Body of pancreas (tissue), 4 donors: ENCODE measurements around the gene KAT6B. TPM values are rescaled to one million over a fixed set of nuclear protein-coding genes. Genes with fewer than 3 reads are reported as not detected.

ENCODE experiments used
- ATAC-seq: fragments of 150-250 bp; one replicate; pipeline ENCODE4 v1.9.1; 2016
- DNase-seq, 4 donors: peaks; one replicate each; pipeline ENCODE4 v3.0.0-alpha.2; 2019
- H3K27ac ChIP-seq, 4 donors: fragments of 200-600 bp; sonication (generic); 1 replicate in 3 of 4; 2 replicates in 1 of 4; pipeline versions ENCODE4 v1.5.1 to v1.6.1; 2016 to 2019; ENCODE audit warnings: mild to moderate bottlenecking in 1 of 4, mixed read lengths in 1 of 4, moderate library complexity in 1 of 4
- H3K27me3 ChIP-seq, 2 donors: fragments of 200-600 bp; sonication (generic); one replicate each; pipeline ENCODE4 v1.6.0; 2016; ENCODE audit warnings: mild to moderate bottlenecking in 1 of 2
- H3K36me3 ChIP-seq, 2 donors: fragments of 200-600 bp; sonication (generic); replicated peaks in 1 of 2; 2 replicates each; pipeline ENCODE4 v1.5.1; 2016; ENCODE audit warnings: low read depth in 2 of 2; ENCODE audit not compliant: insufficient read depth in 1 of 2
- H3K4me1 ChIP-seq: fragments of 200-600 bp; sonication (generic); one replicate; pipeline ENCODE4 v1.6.0; 2016
- H3K4me3 ChIP-seq, 2 donors: fragments of 200-600 bp; sonication (generic); 1 replicate in 1 of 2; 2 replicates in 1 of 2; pipeline ENCODE4 v1.5.1; 2016 to 2019
- H3K9me3 ChIP-seq, 3 donors: fragments of 200-600 bp; sonication (generic); 1 replicate in 2 of 3; 2 replicates in 1 of 3; pipeline ENCODE4 v1.5.1; 2016
- POLR2A ChIP-seq, 3 donors: fragments of 450-650 bp; IDR thresholded peaks; one replicate each; pipeline ENCODE4 v1.6.1; 2016; ENCODE audit warnings: antibody characterized with exemption in 3 of 3, mild to moderate bottlenecking in 2 of 3
- WGBS, 2 donors: methylation state at CpG; one replicate each; pipeline ENCODE4 v1.1.5; 2017; 5-methylcytosine and 5-hydroxymethylcytosine counted together
- intact Hi-C: fragments of 100-400 bp; cut with DNase I; formaldehyde crosslinking; loops from one replicate; pipeline ENCODE4 v1.15.1; 2023
- total RNA-seq, 2 donors: library from RNA; depleted of rRNA; stranded (reverse); fragments of >200 nt; gene quantifications; one replicate each; pipeline ENCODE4 v1.1.0, GENCODE V29; 2016
- TF ChIP-seq, protein P1 (sequence below), 7 experiments: fragments of 450-650 bp in 4 of 7; fragments of 200-600 bp in 3 of 7; sonication (generic) in 3 of 7; IDR thresholded peaks; one replicate each; pipeline ENCODE4 v1.5.1; 2016 to 2019; ENCODE audit warnings: antibody characterized with exemption in 7 of 7

The KAT6B gene
- total RNA-seq, 2 donors from 2014 or later = 39.9 to 45.9 TPM

DNA sequence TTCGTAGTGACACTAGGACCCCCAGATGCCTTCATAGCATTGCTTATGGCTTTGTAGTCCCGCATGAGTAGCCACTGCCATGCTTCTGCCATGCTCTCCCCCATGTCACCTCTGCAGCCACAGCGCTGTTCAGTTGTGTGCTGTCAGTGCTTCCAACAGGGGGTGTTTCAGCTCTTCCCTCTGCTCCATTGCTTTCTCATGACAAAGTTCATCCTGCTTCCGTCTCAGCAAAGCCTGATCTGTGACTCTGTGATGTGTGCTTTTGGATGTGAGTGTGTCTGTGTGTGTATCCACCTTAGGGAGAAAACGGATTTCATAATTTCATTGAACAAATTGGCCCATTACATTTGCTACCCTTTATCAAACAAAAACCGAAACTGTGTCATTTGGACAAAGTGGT, 150.2 kb downstream of the KAT6B start:
- H3K27me3 ChIP-seq = no peaks in the 10 kb centered on the region
- no peaks in the 10 kb centered on the region for H3K9me3 ChIP-seq
- peaks cover 0 to 8% of the 10 kb centered on the region in 2 donors for H3K36me3 ChIP-seq
- no peak overlapping the region for H3K27ac ChIP-seq
- no peak for ATAC-seq
- TF ChIP-seq POLR2A (IDR thresholded peaks at IDR 0.05) = no peak
- TF ChIP-seq, protein P1, sequence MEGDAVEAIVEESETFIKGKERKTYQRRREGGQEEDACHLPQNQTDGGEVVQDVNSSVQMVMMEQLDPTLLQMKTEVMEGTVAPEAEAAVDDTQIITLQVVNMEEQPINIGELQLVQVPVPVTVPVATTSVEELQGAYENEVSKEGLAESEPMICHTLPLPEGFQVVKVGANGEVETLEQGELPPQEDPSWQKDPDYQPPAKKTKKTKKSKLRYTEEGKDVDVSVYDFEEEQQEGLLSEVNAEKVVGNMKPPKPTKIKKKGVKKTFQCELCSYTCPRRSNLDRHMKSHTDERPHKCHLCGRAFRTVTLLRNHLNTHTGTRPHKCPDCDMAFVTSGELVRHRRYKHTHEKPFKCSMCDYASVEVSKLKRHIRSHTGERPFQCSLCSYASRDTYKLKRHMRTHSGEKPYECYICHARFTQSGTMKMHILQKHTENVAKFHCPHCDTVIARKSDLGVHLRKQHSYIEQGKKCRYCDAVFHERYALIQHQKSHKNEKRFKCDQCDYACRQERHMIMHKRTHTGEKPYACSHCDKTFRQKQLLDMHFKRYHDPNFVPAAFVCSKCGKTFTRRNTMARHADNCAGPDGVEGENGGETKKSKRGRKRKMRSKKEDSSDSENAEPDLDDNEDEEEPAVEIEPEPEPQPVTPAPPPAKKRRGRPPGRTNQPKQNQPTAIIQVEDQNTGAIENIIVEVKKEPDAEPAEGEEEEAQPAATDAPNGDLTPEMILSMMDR (IDR thresholded peaks at IDR 0.05) = no peak
- H3K4me1 ChIP-seq = peaks cover 22% of the 10 kb centered on the region
- H3K4me3 ChIP-seq = no peak overlapping the region
- WGBS, 2 donors = 57 to 68% methylated on average over 6 of the region's 6 CpGs
- DNase-seq = no peak
- intact Hi-C loops = no loop called here

DNA sequence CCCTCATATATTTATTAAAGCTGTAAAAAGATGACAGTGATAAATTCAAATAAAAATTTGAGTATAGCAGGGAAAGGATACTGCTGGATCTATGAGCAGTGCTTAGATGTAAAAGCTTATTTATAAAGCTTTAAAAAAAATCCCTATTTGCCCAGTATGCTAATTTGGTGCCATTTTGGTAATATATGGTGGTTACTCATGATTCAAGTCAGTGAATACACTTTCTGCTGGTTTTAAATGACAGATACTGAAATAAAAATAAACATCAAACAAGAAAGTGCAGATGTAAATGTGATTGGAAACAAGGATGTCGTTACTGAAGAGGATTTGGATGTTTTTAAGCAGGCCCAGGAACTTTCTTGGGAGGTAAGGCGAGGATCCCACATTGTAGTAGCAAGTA, 150.7 kb downstream of the KAT6B start:
- intact Hi-C loops = no loop called here
- no peak for TF ChIP-seq POLR2A (IDR thresholded peaks at IDR 0.05)
- TF ChIP-seq, protein P1 (IDR thresholded peaks at IDR 0.05) = no peak
- WGBS, 2 donors = 77 to 80% methylated on average over 2 of the region's 2 CpGs
- Histone ChIP-seq H3K27me3 (no peaks in the 10 kb centered on the region), H3K9me3 (no peaks in the 10 kb centered on the region), H3K4me3 (no peak overlapping the region), H3K4me1 (peaks cover 27% of the 10 kb centered on the region), H3K36me3 (peaks cover 0 to 8% of the 10 kb centered on the region in 2 donors), H3K27ac (no peak overlapping the region)
- no peak for DNase-seq
- no peak for ATAC-seq

DNA sequence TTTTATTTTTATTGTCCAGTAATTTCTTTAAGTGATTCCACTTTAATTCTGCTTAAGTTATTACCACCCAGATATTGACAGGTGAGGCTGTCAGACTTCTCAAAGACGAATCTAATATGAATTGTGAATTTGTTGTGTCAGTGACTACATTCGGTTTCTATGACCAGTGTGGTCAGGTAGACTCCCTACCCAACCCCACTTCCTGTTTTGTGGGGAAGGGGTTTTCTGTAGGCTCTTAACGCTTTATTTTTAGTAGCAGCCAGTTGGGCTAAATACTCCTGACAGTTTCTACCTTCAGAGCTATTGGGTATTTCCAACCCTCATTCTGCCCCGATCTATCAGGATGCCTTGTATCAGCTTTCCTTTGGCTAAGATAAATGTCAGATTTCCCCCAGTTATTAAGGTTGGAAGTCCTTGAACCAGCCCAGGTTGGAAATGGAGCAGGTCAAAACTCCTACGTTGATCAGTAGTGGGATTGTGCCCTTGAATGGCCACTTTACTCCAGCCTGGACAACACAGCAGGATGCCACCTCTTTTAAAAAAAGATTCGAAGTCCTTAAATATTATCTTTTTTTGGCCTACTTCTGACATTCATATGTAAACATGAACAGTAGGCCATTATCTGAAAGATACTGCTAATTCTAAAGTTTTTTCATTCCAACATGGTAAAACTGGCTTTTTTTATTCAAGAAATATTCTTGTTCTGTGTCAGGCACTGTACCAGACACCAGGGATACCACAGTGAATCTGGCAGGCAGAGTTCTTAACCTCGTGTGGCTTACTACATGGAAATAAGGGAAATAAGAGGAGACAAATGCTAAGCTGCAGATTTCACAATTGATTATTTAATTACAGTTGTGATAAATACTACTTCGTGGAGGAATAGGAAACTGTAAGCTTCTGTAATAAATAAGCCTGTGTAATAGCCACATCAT, 151.8 kb downstream of the KAT6B start:
- H3K27me3 ChIP-seq = no peaks in the 10 kb centered on the region
- intact Hi-C loops = no loop called here
- H3K9me3 ChIP-seq = no peaks in the 10 kb centered on the region
- DNase-seq (no peak), ATAC-seq (no peak)
- H3K4me3 ChIP-seq = no peak overlapping the region
- WGBS, 2 donors = 60 to 65% methylated on average over 8 of the region's 8 CpGs
- no peak overlapping the region for H3K27ac ChIP-seq
- H3K4me1 ChIP-seq = peaks cover 38% of the 10 kb centered on the region
- TF ChIP-seq POLR2A (IDR thresholded peaks at IDR 0.05) = no peak
- TF ChIP-seq, protein P1 (IDR thresholded peaks at IDR 0.05) = no peak
- H3K36me3 ChIP-seq = peaks cover 0 to 8% of the 10 kb centered on the region in 2 donors

DNA sequence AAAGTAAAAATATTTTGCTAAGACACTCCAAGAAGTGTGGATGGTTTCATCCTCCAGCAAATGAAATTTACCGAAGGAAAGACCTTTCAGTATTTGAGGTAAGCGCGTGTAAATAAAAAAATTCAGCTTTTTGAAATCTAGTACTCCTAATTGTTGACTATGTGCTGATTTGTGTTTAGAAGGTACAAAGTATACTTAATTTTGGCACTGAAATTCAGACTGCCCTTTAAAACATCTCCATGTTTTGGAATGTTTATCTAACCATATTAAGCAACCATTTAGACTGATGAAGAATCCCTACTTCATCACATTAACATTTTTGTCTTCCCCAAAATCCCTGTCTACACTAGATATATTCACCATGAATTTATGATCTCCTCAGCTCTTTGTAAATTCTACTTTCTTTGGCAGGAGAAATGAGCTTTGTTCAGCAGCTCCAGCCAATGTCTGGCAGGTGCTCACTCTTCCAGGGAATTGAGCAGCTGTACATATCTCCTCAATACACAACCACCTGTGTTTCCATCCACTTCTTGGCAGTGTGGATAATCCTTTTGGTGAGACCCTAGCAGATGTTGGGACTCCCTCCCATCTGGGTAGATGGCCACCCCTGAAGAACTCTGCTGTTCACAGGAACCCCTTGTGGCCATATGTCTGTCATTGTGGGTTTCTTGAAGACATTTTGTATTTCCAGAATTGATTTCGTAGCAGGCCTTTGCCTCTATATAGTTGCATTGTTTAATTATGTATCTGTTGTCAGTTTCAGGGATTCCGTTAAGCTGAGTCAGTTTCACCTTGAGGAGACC, 155.6 kb downstream of the KAT6B start:
- 44 to 45% methylated on average over 5 of the region's 5 CpGs for WGBS, 2 donors
- Histone ChIP-seq H3K4me1 (peaks cover 27% of the 10 kb centered on the region), H3K27me3 (no peaks in the 10 kb centered on the region), H3K27ac (peak overlapping the region; percentile 1 to 71 (median 59)), H3K4me3 (no peak overlapping the region), H3K36me3 (no peaks in the 10 kb centered on the region), H3K9me3 (no peaks in the 10 kb centered on the region)
- DNase-seq = peak; percentile 54 to 79 (median 70)
- peak; percentile 90 for ATAC-seq
- no peak for TF ChIP-seq POLR2A (IDR thresholded peaks at IDR 0.05)
- TF ChIP-seq, protein P1 (IDR thresholded peaks at IDR 0.05) = peak in 2 of 7 experiments; percentile 12
- intact Hi-C loops = no loop called here
